HL-60/S4 (cell line): ENCODE results near the gene GPR141.

Source experiments
- in situ Hi-C: fragments of 300-500 bp; cut with MboI; formaldehyde crosslinking; loops from 2 replicates; pipeline ENCODE4 v1.14.3; 2022; ENCODE audit warnings: low sequenced_read_pairs

GPR141 gene

GRCh38 chr7:37729181-37729580, 45.6 kb downstream of the GPR141 start:
- in situ Hi-C loops: no loop called here

GRCh38 chr7:37730501-37730900, 46.9 kb downstream of the GPR141 start:
- in situ Hi-C loops: no loop called here

GRCh38 chr7:37732253-37732652, 48.7 kb downstream of the GPR141 start:
- in situ Hi-C loops: no loop called here

GRCh38 chr7:37732888-37733287, 49.3 kb downstream of the GPR141 start:
- in situ Hi-C loops: no loop called here

GRCh38 chr7:37735196-37735595, 51.6 kb downstream of the GPR141 start:
- in situ Hi-C loops: no loop called here

- in situ Hi-C loops: no loop called here
These were observed 54.8 kb downstream of the GPR141 start for GRCh38 chr7:37738321-37738720.

GRCh38 chr7:37740398-37740797, 56.8 kb downstream of the GPR141 start:
- in situ Hi-C loops: no loop called here

- in situ Hi-C loops: no loop called here
These were observed 58.2 kb downstream of the GPR141 start for GRCh38 chr7:37741776-37742175.

GRCh38 chr7:37751096-37751495, 67.5 kb downstream of the GPR141 start:
- in situ Hi-C loops: no loop called here

GRCh38 chr7:37753398-37754050, 70.0 kb downstream of the GPR141 start:
- in situ Hi-C loops: no loop called here

GRCh38 chr7:37756797-37757551, 73.4 kb downstream of the GPR141 start:
- in situ Hi-C loops: no loop called here

GRCh38 chr7:37757563-37757962, 74.0 kb downstream of the GPR141 start:
- in situ Hi-C loops: no loop called here

GRCh38 chr7:37758501-37759045, 75.0 kb downstream of the GPR141 start:
- in situ Hi-C loops: no loop called here

GRCh38 chr7:37759526-37759925, 76.0 kb downstream of the GPR141 start:
- in situ Hi-C loops: no loop called here

- in situ Hi-C loops: no loop called here
These were observed 81.9 kb downstream of the GPR141 start for GRCh38 chr7:37765421-37765829.

GRCh38 chr7:37765872-37766525, 82.4 kb downstream of the GPR141 start:
- in situ Hi-C loops: no loop called here

- in situ Hi-C loops: no loop called here
These were observed 85.0 kb downstream of the GPR141 start for GRCh38 chr7:37768611-37769010.

GRCh38 chr7:37769291-37769690, 85.7 kb downstream of the GPR141 start:
- in situ Hi-C loops: no loop called here

- in situ Hi-C loops: no loop called here
These were observed 86.2 kb downstream of the GPR141 start for GRCh38 chr7:37769726-37770125.

GRCh38 chr7:37770838-37771237, 87.3 kb downstream of the GPR141 start:
- in situ Hi-C loops: no loop called here

GRCh38 chr7:37771342-37771741, 87.8 kb downstream of the GPR141 start:
- in situ Hi-C loops: no loop called here

- in situ Hi-C loops: no loop called here
These were observed 88.2 kb downstream of the GPR141 start for GRCh38 chr7:37771801-37772200.
